Suprapubic skin (tissue), 4 donors: Measurements from ENCODE around the gene FGF2. TPM values are rescaled to one million over a fixed set of nuclear protein-coding genes. Genes with fewer than 3 reads are reported as not detected.
"Not testable (repeated sequence)": the region's sequence is repeated elsewhere in the genome, so short reads cannot be mapped to it uniquely, and the experiment has no call there.

Experiments
- DNase-seq, 2 donors: peaks; one replicate each; pipeline ENCODE4 v3.0.0-alpha.2; 2019; ENCODE audit warnings: low spot score in 2 of 2
- H3K27ac ChIP-seq: fragments of 200-600 bp; sonication (generic); one replicate; pipeline ENCODE4 v1.5.1; 2019
- H3K27me3 ChIP-seq: fragments of 200-600 bp; sonication (generic); one replicate; pipeline ENCODE4 v1.5.1; 2019
- H3K36me3 ChIP-seq: fragments of 200-600 bp; sonication (generic); one replicate; pipeline ENCODE4 v1.5.1; 2019
- H3K4me1 ChIP-seq: fragments of 200-600 bp; sonication (generic); one replicate; pipeline ENCODE4 v1.5.1; 2019
- H3K4me3 ChIP-seq: fragments of 200-600 bp; sonication (generic); one replicate; pipeline ENCODE4 v1.5.1; 2019; ENCODE audit warnings: mild to moderate bottlenecking
- H3K9me3 ChIP-seq: fragments of 200-600 bp; sonication (generic); one replicate; pipeline ENCODE4 v1.5.1; 2019
- CTCF ChIP-seq, 2 donors: fragments of 200-600 bp in 1 of 2; fragments of 450-650 bp in 1 of 2; sonication (generic) in 1 of 2; IDR thresholded peaks; one replicate each; pipeline ENCODE4 v1.5.1; 2016 to 2019; ENCODE audit warnings: antibody characterized with exemption in 2 of 2, mild to moderate bottlenecking in 1 of 2, moderate library complexity in 1 of 2
- EP300 ChIP-seq: sonication (generic); formaldehyde crosslinking; IDR thresholded peaks from one replicate; pipeline ENCODE4 v1.6.1; 2017; ENCODE audit warnings: antibody characterized with exemption
- POLR2A ChIP-seq, 2 donors: fragments of 450-650 bp; IDR thresholded peaks; one replicate each; pipeline ENCODE4 v1.6.1; 2017; ENCODE audit warnings: antibody characterized with exemption in 2 of 2, mild to moderate bottlenecking in 2 of 2, moderate library complexity in 2 of 2
- POLR2AphosphoS5 ChIP-seq, 3 donors: sonication (generic); formaldehyde crosslinking; IDR thresholded peaks; one replicate each; pipeline ENCODE4 v1.6.1; 2017; ENCODE audit warnings: antibody characterized with exemption in 3 of 3
- WGBS: methylation state at CpG from one replicate; pipeline ENCODE4 v1.1.5; 2018; 5-methylcytosine and 5-hydroxymethylcytosine counted together
- total RNA-seq, 4 donors: library from RNA; depleted of rRNA; stranded (reverse); fragments of >200 nt; gene quantifications; one replicate each; pipeline ENCODE4 v1.1.0, GENCODE V29; 2016

The FGF2 gene
- total RNA-seq, 4 donors from 2014 or later, result 3.0 to 8.2 (median 5.8) TPM

- TF ChIP-seq EP300, result no peak
- no peak for TF ChIP-seq POLR2A (IDR thresholded peaks at IDR 0.05)
- TF ChIP-seq CTCF (IDR thresholded peaks at IDR 0.05), result no peak
- no peak for TF ChIP-seq POLR2AphosphoS5 (IDR thresholded peaks at IDR 0.05)
- no peaks in the 10 kb centered on the region for H3K4me1 ChIP-seq
- H3K4me3 ChIP-seq, result no peak overlapping the region
- DNase-seq, result no peak
- no peaks in the 10 kb centered on the region for H3K9me3 ChIP-seq
- no peak overlapping the region for H3K27ac ChIP-seq
- WGBS, result 78% methylated on average over 4 of the region's 4 CpGs
- no peaks in the 10 kb centered on the region for H3K27me3 ChIP-seq
- H3K36me3 ChIP-seq, result no peaks in the 10 kb centered on the region
These were observed 22.8 kb upstream of the FGF2 start for GRCh38 chr4:122803788-122804208.

GRCh38 chr4:122806981-122807679, 19.5 kb upstream of the FGF2 start:
- TF ChIP-seq POLR2A (IDR thresholded peaks at IDR 0.05) (no peak), EP300 (no peak), CTCF (IDR thresholded peaks at IDR 0.05) (no peak), POLR2AphosphoS5 (IDR thresholded peaks at IDR 0.05) (no peak)
- Histone ChIP-seq H3K9me3 (no peaks in the 10 kb centered on the region), H3K4me1 (no peaks in the 10 kb centered on the region), H3K27me3 (no peaks in the 10 kb centered on the region), H3K36me3 (no peaks in the 10 kb centered on the region), H3K4me3 (no peak overlapping the region), H3K27ac (no peak overlapping the region)
- WGBS, result 42% methylated on average over 3 of the region's 3 CpGs
- DNase-seq, result no peak

- Histone ChIP-seq H3K9me3 (no peaks in the 10 kb centered on the region), H3K4me1 (no peaks in the 10 kb centered on the region), H3K27me3 (no peaks in the 10 kb centered on the region), H3K36me3 (no peaks in the 10 kb centered on the region), H3K4me3 (no peak overlapping the region), H3K27ac (no peak overlapping the region)
- DNase-seq, result no peak
- TF ChIP-seq POLR2AphosphoS5 (IDR thresholded peaks at IDR 0.05) (no peak), EP300 (no peak), POLR2A (IDR thresholded peaks at IDR 0.05) (no peak), CTCF (IDR thresholded peaks at IDR 0.05) (no peak)
- 93% methylated on average over 1 of the region's 1 CpG for WGBS
These were observed 16.0 kb upstream of the FGF2 start for GRCh38 chr4:122810669-122811068.

GRCh38 chr4:122811781-122812180, 14.8 kb upstream of the FGF2 start:
- not testable (repeated sequence) for H3K27ac ChIP-seq, H3K9me3 ChIP-seq, H3K36me3 ChIP-seq, H3K4me1 ChIP-seq, DNase-seq, H3K4me3 ChIP-seq, H3K27me3 ChIP-seq
- WGBS, result 97% methylated on average over 7 of the region's 32 CpGs

GRCh38 chr4:122812823-122813222, 13.8 kb upstream of the FGF2 start:
- H3K4me3 ChIP-seq, DNase-seq, H3K4me1 ChIP-seq, H3K9me3 ChIP-seq, H3K27me3 ChIP-seq, H3K27ac ChIP-seq, H3K36me3 ChIP-seq: not testable (repeated sequence)
- WGBS, result 77% methylated on average over 3 of the region's 3 CpGs

- TF ChIP-seq POLR2A (IDR thresholded peaks at IDR 0.05) (no peak), POLR2AphosphoS5 (IDR thresholded peaks at IDR 0.05) (no peak), EP300 (no peak), CTCF (IDR thresholded peaks at IDR 0.05) (no peak)
- Histone ChIP-seq H3K4me3 (no peak overlapping the region), H3K27ac (no peak overlapping the region), H3K9me3 (no peaks in the 10 kb centered on the region), H3K36me3 (no peaks in the 10 kb centered on the region), H3K4me1 (no peaks in the 10 kb centered on the region), H3K27me3 (no peaks in the 10 kb centered on the region)
- 88% methylated on average over 2 of the region's 2 CpGs for WGBS
- no peak for DNase-seq
These were observed 12.2 kb upstream of the FGF2 start for GRCh38 chr4:122814426-122814825.
